Omental fat pad (tissue), 4 donors: ENCODE measurements around the gene CASP3. TPM values are rescaled to one million over a fixed set of nuclear protein-coding genes. Genes with fewer than 3 reads are reported as not detected.
"Not testable (repeated sequence)": the region's sequence is repeated elsewhere in the genome, so short reads cannot be mapped to it uniquely, and the experiment has no call there.

ENCODE experiments used
- ATAC-seq: fragments of 150-250 bp; one replicate; pipeline ENCODE4 v1.9.1; 2016; ENCODE audit warnings: mild to moderate bottlenecking, moderate library complexity; ENCODE audit not compliant: low FRiP score
- DNase-seq: peaks from one replicate; pipeline ENCODE4 v3.0.0-alpha.2; 2019; ENCODE audit warnings: low spot score
- CTCF ChIP-seq, 3 donors: fragments of 450-650 bp; IDR thresholded peaks; one replicate each; pipeline ENCODE4 v1.5.1; 2016 to 2017; ENCODE audit warnings: antibody characterized with exemption in 3 of 3, mild to moderate bottlenecking in 3 of 3, moderate library complexity in 2 of 3
- total RNA-seq, 4 donors: library from RNA; depleted of rRNA; stranded (reverse); fragments of >200 nt; gene quantifications; one replicate each; pipeline ENCODE4 v1.1.0, GENCODE V29; 2016

Gene CASP3
- total RNA-seq, 4 donors from 2014 or later: 16.7 to 22.2 (median 20.1) TPM

DNA sequence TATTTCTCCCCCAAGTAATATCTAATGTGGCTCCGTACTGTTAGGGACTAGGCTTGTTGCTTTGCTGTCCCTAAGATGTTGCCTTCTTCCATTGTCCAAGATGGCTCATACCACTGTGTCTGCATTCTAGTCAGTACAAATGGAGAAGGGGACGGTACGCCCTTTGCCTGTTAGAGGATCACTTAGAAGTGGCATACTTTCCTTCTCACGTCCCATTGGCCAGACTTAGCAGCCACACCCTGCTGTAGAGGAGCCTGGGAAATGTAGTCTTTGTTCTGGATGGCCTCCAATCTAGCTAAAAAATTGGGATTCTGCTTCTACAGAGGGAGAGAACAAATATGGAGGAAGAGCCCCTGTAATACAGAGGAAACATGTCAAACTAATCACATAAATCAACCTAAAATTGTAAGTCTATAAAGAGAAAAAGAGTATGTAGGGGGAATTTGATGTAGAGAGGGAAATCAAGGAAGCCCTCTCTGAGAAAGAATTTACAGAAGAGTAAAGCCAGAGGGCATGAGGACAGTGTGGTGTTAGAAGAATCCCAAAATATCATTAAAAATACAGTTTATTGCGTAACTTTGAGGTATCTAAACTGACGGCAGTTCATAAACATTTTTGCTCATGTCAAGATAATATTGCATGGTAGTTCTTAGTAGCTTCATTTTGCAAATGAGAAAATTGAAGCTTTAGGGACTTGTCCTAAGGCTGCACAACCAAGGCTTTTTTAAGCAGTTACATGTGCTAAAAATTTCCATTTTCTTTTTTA is 15.4 kb upstream of the CASP3 start:
- no peak for DNase-seq
- no peak for ATAC-seq
- TF ChIP-seq CTCF (IDR thresholded peaks at IDR 0.05): no peak

DNA sequence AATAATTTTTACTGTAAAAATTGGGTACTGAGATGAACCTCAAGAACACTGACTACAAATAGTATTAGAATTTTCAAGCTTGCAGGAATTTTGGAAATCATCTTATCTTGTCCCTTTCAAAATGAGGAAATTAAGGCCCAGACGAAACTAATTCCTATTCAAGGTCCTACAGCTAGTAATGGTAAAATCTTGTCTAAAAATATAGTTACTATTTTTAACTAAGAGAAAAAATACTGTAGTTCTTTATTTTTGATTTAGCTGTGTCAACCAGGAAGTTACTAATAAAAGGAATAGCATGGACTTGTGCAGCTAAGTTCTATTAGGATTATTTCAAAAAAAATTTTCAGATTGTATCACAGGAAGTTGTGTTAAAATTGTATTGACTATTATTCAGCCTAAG is 13.0 kb upstream of the CASP3 start:
- TF ChIP-seq CTCF (IDR thresholded peaks at IDR 0.05): no peak
- no peak for DNase-seq
- ATAC-seq: no peak

- no peak for TF ChIP-seq CTCF (IDR thresholded peaks at IDR 0.05)
- ATAC-seq: no peak
Measured at GRCh38 chr4:184660978-184661377, 11.7 kb upstream of the CASP3 start.

DNA sequence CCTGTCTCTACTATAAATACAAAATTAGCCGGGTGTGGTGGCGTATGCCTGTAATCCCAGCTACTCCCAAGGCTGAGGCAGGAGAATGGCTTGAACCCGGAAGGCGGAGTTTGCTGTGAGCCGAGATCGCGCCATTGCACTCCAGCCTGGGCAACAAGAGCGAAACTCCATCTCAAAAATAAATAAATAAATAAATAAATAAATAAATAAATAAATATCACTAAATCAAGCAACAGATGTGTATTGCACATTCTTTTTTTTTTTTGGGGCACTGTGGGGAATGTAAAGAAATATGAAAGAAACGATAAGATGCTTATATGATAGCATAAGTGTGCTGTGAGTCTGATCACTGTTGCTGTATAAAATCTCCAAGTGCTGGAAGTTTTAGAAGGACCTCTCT is 8.6 kb upstream of the CASP3 start:
- ATAC-seq, DNase-seq: not testable (repeated sequence)

More at GRCh38 chr4:184660978-184661377, 11.7 kb upstream of the CASP3 start:
- DNase-seq: no peak

GRCh38 chr4:184657144-184657543 is 7.9 kb upstream of the CASP3 start:
- no peak for TF ChIP-seq CTCF (IDR thresholded peaks at IDR 0.05)
- DNase-seq: no peak
- no peak for ATAC-seq

GRCh38 chr4:184655889-184656869 is 6.9 kb upstream of the CASP3 start:
- ATAC-seq (no peak), DNase-seq (no peak)
- no peak for TF ChIP-seq CTCF (IDR thresholded peaks at IDR 0.05)

GRCh38 chr4:184653650-184654049 is 4.4 kb upstream of the CASP3 start:
- DNase-seq (no peak), ATAC-seq (no peak)
- no peak for TF ChIP-seq CTCF (IDR thresholded peaks at IDR 0.05)

- not testable (repeated sequence) for DNase-seq, ATAC-seq
Measured at GRCh38 chr4:184652681-184653080, 3.4 kb upstream of the CASP3 start.
